DMS 273 treated with DMSO at 0.1 percent for 48 hours (cell line): ENCODE data around the gene PPIP5K2.
"Not testable (repeated sequence)": the region's sequence is repeated elsewhere in the genome, so short reads cannot be mapped to it uniquely, and the experiment has no call there.

ENCODE experiments used
- DNase-seq: peaks from one replicate; lab custom pipeline; 2025; lab: John Stamatoyannopoulos, UW

Gene PPIP5K2

GRCh38 chr5:103122242-103122641 is 2.1 kb downstream of the PPIP5K2 start:
- no peak for DNase-seq

GRCh38 chr5:103126557-103126956 is 6.5 kb downstream of the PPIP5K2 start:
- no peak for DNase-seq

GRCh38 chr5:103127292-103127817 is 7.3 kb downstream of the PPIP5K2 start:
- no peak for DNase-seq

- no peak for DNase-seq
Observed at GRCh38 chr5:103128202-103128601, 8.1 kb downstream of the PPIP5K2 start.

- no peak for DNase-seq
Observed at GRCh38 chr5:103132684-103133083, 12.6 kb downstream of the PPIP5K2 start.

GRCh38 chr5:103133231-103133630 is 13.1 kb downstream of the PPIP5K2 start:
- DNase-seq: no peak

GRCh38 chr5:103135461-103135860 is 15.4 kb downstream of the PPIP5K2 start:
- DNase-seq: no peak

GRCh38 chr5:103138202-103138690 is 18.1 kb downstream of the PPIP5K2 start:
- DNase-seq: no peak

GRCh38 chr5:103139264-103139865 is 19.3 kb downstream of the PPIP5K2 start:
- DNase-seq: peak; percentile 56

- DNase-seq: not testable (repeated sequence)
Observed at GRCh38 chr5:103142132-103142531, 22.0 kb downstream of the PPIP5K2 start.

GRCh38 chr5:103145196-103145595 is 25.1 kb downstream of the PPIP5K2 start:
- no peak for DNase-seq

GRCh38 chr5:103148213-103148612 is 28.1 kb downstream of the PPIP5K2 start:
- DNase-seq: no peak

GRCh38 chr5:103151156-103151555 is 31.1 kb downstream of the PPIP5K2 start:
- no peak for DNase-seq

- no peak for DNase-seq
Observed at GRCh38 chr5:103166706-103167105, 46.6 kb downstream of the PPIP5K2 start.

GRCh38 chr5:103174147-103174546 is 54.0 kb downstream of the PPIP5K2 start:
- DNase-seq: no peak

- DNase-seq: no peak
Observed at GRCh38 chr5:103177543-103177942, 57.4 kb downstream of the PPIP5K2 start.

GRCh38 chr5:103178167-103178566 is 58.1 kb downstream of the PPIP5K2 start:
- DNase-seq: no peak

- no peak for DNase-seq
Observed at GRCh38 chr5:103186152-103186551, 66.1 kb downstream of the PPIP5K2 start.

- no peak for DNase-seq
Observed at GRCh38 chr5:103188436-103188835, 68.3 kb downstream of the PPIP5K2 start.

- no peak for DNase-seq
Observed at GRCh38 chr5:103203226-103203625, 83.1 kb downstream of the PPIP5K2 start.

- DNase-seq: not testable (repeated sequence)
Observed at GRCh38 chr5:103204990-103205389, 84.9 kb downstream of the PPIP5K2 start.

- DNase-seq: no peak
Observed at GRCh38 chr5:103205991-103206700, 86.0 kb downstream of the PPIP5K2 start.

GRCh38 chr5:103207011-103207410 is 86.9 kb downstream of the PPIP5K2 start:
- DNase-seq: no peak
